Adipose tissue (tissue), 3 donors: ENCODE data around the gene GDPD2. TPM values are rescaled to one million over a fixed set of nuclear protein-coding genes. Genes with fewer than 3 reads are reported as not detected.

ENCODE experiments used
- H3K27ac ChIP-seq: one replicate; pipeline ENCODE4 v1.5.1; 2013; ENCODE audit warnings: low read depth, low read length
- WGBS, 3 donors: extraction: QIAGEN DNeasy Blood & Tissue Kit; methylation state at CpG; one replicate each; pipeline ENCODE4 v1.1.7; 2013; 5-methylcytosine and 5-hydroxymethylcytosine counted together
- polyA plus RNA-seq, 3 donors: library from polyadenylated mRNA; stranded (reverse); fragments of 200-250 nt; gene quantifications; one replicate each; pipeline ENCODE4 v1.2.3, GENCODE V29; 2013
- donor health status: healthy with polysubstance abuse.
- donor health status: Bipolar disorder and iron deficiency.
- donor health status: healthy.

Gene GDPD2
- polyA plus RNA-seq, 3 donors = 0.09 TPM; not detected in 2

DNA sequence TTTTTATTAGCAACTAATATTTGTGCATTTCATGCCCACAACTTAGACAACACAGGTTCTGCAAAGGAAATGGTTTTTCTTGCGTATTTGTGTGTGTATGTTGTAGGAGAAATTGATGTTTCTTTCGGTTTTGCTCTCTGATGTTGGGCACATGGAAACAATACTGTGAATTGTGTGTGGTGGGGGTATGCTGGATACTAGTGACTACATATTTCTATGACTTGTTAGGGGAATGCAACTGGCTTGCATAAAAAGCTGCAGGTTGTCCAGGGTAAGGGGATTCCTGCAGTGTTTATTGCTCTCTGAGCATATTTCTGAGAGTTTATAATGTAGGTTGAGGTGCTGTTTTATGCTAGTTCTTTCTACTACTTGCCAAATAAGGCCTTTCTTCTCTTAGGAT, 33.1 kb downstream of the GDPD2 start:
- WGBS, 3 donors = 21 to 55% (median 39%) methylated on average over 2 of the region's 2 CpGs
- no peak overlapping the region for H3K27ac ChIP-seq

DNA sequence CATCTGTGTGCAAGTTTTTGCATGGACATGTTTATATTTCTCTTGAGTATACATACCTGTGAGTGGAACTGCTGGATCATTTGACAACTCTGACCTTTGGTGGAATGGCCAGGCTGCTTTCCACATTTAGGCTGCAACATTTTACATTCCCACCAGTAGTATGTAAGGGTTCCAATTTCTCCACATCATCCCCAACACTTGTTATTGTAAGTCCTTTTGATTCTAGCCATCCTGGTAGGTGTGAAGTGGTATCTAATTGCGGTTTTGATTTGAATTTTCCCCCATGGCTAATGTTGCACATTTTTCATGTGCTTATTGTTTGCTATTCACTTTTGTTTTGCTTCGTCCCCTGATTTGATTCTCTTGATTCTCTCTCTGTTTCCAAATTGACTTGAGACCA, 37.9 kb downstream of the GDPD2 start:
- no peak overlapping the region for H3K27ac ChIP-seq
- WGBS, 3 donors = 74 to 96% (median 75%) methylated on average over 2 of the region's 2 CpGs

DNA sequence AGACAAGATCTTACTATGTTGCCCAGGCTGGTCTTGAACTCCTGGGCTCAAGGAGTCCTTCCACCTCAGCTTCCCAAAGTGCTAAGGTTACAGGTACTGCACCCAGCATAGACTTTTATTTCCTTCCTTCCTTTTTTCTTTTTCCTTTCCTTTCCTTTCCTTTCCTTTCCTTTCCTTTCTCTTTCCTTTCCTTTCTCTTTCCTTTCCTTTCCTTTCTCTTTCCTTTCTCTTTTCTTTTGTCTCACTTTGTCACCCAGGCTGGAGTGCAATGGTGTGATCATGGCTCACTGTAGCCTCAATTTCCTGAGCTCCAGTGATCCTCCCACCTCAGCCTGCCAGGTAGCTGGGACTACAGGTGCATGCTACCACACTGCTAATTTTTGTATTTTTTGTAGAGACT, 40.9 kb downstream of the GDPD2 start:
- no peak overlapping the region for H3K27ac ChIP-seq

DNA sequence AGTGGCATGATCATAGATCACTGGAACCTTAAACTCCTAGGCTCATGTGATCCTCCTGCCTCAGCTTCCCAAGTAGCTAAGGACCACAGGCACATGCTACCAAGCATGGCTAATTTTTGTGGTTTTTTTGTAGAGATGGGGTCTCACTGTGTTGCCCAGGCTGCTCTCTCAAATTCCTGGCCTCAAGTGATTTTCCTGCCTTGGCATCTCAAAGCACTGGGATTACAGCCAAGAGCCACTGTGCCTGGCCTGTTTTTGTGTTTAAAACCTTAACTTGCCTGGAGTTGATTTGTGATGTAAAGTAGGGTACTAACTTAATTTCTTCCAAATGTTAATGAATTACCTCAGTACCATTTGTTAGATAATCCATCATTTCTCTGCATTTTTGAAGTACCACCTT, 43.9 kb downstream of the GDPD2 start:
- no peak overlapping the region for H3K27ac ChIP-seq

DNA sequence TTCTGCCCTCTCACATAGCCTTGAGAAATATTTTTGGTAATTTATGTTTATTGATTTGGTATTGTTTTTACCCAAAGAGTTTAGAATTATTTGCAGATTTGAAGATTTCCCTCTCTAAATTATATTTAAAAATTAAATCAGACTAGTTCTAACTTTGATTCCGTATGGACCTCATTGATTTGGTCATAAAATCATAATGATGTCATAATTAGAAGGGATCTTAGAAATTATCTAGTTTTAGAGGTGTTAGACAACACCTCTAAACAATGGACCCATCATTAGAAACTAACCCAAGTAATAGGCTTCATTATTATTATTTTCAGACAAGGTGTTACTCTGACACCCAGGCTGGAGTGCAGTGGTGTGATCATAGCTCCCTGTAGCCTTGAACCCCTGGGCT, 45.6 kb downstream of the GDPD2 start:
- WGBS, 3 donors = 67 to 100% (median 92%) methylated on average over 1 of the region's 1 CpG
- H3K27ac ChIP-seq = no peak overlapping the region

DNA sequence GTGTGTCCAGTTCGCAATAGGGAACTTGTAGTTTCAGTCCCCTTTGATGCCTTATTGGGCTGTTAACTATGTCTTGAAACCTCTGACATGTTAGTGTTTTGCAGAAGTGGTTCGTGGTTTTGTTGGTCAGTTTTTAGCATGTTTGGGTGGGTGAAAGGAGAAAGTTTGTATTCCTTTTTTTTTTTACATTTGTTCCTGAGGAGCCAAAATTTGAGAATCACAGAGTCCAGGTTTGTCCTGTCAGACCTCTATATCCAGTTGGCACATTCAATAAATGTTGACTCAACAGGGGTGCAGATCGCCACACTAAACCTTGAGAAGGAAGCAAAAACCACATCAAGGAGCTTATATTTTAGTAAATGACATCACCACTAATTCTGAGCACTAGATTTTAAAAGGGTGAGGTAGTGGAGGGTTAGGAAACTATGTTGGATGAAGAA, 47.8 kb downstream of the GDPD2 start:
- no peak overlapping the region for H3K27ac ChIP-seq
- WGBS, 3 donors = 52 to 69% (median 68%) methylated on average over 3 of the region's 3 CpGs

DNA sequence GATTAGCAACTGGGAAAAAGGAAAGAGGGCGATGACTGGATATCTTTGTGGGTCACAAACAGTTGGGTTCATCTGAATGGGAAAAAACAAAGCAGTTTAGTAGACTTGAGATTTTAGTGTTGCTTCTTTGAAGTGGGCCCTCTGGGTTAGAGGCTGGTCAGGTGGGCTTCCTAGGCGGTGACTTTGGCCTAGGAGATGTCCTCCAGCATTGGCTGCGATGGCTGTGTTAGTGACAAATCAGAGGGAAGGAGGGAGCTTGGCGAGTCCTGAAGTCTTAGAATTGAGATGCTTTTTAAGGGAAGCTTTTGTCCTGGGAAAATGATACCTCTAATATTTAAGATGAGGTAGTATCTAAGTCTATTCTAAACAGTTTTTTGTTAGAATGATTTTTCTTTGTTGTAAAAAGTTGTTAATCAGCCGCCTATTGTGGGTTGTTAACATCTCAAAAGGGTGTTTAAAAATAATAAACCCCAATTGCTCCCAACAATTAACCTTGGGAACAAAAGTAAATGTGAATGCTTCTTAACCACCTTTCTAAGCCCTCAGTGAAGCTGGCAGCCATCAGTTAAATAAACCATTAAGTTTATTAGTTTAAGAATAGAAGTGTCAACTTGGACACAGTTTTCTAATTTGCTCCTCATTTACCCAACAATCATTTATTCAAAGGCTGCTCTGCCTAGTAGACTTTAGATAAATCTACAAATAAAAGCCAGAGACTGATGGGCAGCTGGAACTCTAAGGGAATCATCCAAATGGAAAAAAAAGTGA, 53.2 kb downstream of the GDPD2 start:
- WGBS, 3 donors = 66 to 92% (median 87%) methylated on average over 5 of the region's 5 CpGs
- H3K27ac ChIP-seq = no peak overlapping the region

DNA sequence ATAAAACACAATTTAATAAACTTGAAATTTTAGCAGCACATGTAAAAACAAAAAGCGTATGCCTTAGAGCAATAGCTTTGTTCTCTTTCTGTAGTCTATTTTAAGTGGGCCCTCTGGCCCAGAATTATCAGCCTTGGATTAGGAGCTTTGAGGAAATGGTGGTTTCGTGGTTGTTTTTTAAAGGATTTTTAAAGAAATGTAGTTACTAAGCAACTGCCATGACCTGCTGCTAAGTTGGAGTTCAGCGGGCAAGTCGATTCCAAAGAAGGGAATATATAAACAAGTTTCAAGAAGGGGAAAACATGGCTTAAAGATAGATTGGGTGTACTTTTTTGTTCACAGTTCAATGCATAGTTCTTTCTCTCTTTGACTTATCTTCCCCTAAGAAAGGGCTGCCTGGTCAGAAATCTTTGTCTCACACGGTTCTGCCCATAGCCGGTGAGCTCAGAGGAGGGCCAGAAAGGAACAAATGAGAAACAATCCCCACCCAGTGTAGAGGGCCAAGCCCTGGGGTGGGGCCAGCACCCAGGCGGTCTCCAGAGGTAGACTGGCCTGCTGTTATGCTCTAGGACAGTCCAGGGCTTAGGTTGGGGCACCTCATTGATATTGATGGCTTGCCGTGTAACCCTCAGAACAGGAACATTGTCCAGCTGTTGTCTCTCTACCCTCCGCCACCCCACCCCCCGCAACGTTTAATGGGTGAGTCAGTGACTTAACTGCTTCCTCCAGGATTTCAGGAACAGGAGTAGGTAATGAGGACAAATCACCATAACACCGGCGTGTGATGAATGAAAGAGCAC, 54.0 kb downstream of the GDPD2 start:
- WGBS, 3 donors = 21 to 43% (median 28%) methylated on average over 13 of the region's 13 CpGs
- no peak overlapping the region for H3K27ac ChIP-seq

DNA sequence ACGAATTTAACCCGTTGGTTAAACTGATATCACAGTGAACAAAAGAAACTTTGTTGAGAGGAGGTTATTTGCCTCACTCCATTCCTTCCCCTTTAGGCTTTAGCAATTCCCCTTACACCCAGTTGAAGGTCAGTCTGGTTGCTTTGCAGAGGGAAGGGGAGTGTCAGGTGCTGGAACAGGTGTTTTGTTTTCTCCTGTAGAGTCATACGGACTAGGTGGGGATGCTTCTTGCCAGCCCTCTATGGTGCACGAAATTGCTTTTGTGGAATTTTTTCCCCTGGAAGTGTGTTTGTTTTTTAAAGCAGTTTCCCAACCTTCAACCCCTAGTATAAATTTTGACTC, 54.6 kb downstream of the GDPD2 start:
- 13 to 61% (median 41%) methylated on average over 4 of the region's 4 CpGs for WGBS, 3 donors
- H3K27ac ChIP-seq = no peak overlapping the region

DNA sequence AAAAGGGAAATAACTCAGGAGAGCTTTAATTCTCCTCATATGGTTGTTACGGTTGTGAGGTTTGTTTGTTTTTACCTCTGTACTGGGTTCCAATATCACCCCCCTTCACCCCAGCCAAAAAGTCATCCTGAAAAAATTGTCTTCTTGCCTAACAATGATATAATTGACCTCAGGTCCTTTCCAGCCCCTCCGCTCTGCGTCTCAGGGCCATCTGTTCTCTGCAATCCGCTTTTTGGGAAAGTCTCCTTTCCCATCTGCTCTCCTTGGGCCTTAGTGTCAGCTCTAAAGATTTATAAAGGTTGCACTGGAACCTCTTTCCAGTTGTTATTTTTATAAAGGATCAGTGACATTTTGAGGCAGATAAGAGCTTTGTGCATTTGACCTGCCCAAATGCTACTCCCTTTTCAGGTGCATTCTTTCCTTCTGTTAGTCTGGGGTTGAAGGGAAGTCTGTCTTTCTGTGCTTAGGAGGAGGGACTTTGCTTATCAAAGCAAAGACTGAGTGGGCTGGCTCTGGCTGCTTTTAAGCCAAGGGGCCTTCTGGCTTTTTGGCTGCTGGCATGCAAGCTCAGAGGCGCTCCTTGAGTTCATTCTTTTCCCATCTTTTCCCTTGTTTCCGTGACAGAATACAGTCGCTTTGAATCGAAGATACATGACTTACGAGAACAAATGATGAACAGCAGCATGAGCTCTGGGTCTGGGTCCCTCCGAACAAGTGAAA, 55.6 kb downstream of the GDPD2 start:
- 48 to 72% (median 64%) methylated on average over 10 of the region's 10 CpGs for WGBS, 3 donors
- H3K27ac ChIP-seq = no peak overlapping the region

DNA sequence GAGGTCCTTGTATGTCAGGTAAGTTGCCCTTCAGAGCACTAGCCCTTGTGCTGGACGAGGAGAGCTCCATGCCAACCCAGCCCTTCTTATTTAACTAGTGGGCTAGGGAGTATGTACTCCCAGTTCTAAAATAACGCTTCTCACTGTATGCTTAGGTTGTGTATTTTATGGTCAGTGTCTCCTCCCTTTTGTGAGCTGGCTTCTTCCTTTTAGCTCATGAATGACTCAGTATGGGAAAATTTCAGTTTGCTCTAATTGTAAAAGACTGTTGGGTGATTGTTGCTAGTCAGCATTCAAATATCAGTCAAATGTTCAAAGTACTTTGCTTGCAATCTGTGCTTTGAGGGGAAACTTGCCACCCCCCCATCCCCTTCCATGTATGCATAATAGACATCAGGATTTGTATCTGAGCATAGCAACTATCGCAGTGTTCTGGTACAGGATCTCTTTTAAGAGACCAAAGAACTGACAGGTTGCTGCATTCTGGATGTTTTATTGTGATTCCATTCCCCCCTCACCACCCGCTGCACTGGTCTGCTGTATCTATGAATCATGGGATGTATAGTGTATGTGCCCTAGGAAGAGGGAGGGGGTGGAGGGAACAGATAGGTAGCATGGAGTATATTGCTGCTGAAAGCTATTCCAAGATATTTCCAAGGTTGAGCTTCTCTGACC, 56.3 kb downstream of the GDPD2 start:
- WGBS, 3 donors = 28 to 63% (median 54%) methylated on average over 4 of the region's 4 CpGs
- H3K27ac ChIP-seq = no peak overlapping the region

DNA sequence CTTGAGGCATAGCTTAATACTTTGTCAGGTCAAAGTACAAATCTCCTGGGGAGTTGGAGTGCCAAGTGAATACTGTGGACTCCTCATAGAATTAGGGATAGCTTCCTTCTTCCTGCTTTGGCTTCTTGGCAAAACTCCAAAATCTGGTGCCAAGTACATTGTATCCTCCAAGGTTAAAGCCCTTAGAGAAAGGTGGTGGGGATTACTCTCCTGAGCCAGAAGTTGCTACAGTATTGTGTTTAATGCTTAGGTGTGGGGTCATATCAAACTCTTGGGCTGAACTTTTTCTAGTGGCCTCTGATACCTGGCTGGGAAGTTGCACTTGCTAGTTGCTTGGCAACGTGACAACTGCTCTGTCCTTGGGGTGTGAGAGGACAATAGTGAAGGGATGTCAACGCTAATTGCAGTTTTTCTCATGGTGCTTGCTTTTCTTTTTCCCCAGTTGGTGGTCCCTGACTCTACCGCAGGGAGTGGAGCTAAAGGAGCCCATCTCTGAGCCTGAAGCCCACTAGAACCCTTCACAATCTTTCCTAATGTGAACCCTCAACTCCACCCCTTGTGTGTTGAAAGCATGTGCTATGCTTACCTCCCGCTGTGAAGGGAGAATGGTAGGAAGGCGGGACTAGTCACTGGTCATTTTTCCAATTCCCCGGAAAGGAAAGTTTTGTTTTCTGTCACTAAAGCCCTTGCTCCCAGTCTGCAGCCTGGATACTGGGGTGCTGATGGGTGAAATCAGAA, 57.0 kb downstream of the GDPD2 start:
- H3K27ac ChIP-seq = no peak overlapping the region
- WGBS, 3 donors = 16 to 59% (median 42%) methylated on average over 6 of the region's 6 CpGs

DNA sequence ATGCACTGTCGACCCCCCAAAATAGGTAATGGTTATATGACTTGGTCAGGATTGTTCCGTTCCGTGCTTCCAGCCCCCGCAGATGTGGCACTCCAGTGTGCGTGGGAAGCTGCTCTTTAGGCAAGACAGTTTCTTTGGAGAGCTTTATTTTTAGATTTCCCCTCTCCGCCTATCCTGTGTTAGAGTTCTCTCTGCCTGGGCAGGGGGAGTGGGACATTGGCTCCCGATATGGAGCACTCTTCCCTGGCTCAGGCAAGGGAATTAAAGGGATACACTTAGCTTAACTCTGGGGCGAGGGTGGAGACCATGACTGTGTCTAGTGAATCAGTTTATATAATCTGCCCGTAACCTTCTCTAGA, 57.5 kb downstream of the GDPD2 start:
- WGBS, 3 donors = 39 to 51% (median 50%) methylated on average over 9 of the region's 9 CpGs
- H3K27ac ChIP-seq = no peak overlapping the region

DNA sequence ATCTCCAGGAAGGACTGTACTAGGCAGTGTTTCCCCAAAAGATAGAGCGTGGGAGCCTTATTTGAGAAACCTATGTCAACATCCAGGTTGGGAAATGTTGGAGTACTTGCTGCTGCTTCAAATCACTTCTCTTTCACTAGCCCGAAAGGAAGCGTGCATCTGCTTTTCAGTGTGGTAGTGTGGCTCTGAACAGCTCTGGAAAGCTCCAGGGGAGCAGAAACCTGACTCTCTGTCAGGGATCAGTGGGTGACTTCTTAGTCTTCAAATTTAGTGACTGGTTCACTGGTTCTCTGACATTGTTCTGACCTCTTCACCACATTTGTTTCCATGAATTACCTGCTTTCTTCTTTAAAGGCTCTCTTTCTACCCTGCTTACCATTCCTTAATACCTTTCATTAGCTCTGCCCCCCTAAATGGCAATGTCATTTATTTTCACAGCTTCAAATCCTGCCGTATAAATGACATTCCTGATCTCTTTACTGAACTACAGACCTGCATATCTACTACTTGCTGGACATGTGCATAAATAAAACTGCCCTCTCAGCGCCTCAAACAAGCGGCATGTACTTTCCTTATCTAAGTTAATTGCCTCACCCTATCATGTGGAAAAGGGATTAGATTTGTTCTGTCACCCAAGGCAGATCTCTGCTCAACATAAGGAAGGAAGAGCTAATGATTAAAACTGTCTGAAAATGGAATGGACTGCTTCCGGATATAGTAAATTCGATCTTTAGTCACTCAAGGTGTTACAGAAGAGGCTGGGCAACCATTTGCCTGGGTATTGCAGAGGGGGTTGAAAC, 58.6 kb downstream of the GDPD2 start:
- WGBS, 3 donors = 32 to 75% (median 67%) methylated on average over 8 of the region's 8 CpGs
- H3K27ac ChIP-seq = no peak overlapping the region

DNA sequence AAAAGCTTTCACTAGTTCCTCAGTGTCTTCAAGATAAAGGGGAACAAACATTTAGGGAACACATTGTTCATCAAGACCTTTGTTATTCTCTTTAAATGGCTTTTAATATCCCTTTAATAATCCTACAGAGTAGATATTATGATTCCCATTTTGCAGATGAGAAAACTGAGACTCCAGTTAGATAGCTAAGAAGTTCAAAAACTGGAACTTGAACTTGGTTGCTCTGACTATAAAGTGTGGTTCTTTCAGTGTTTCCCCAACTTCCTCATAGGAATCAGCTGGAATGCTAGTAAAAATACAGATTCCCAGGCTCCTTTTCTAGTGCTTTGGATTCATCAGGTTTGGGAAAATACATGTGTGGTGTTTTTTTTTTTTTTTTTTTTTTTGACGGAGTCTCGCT, 59.2 kb downstream of the GDPD2 start:
- no peak overlapping the region for H3K27ac ChIP-seq

More for the DNA sequence above, 59.2 kb downstream of the GDPD2 start:
- 96 to 100% (median 100%) methylated on average over 1 to 2 of the region's 2 CpGs for WGBS, 3 donors
